HG02870 (cell line): ENCODE data around the gene FGGY.
A peak's percentile ranks its signal among the peaks of the same experiment; 100 is the strongest.

Experiments used
- ATAC-seq: cut with Tn5 transposase; IDR thresholded peaks from one replicate; pipeline ENCODE4 v1.9.1; 2021; ENCODE audit warnings: mild to moderate bottlenecking, moderate library complexity; ENCODE audit not compliant: unreplicated experiment

FGGY gene

GRCh38 chr1:59502009-59502691 is 205.3 kb downstream of the FGGY start:
- ATAC-seq, result no peak

DNA sequence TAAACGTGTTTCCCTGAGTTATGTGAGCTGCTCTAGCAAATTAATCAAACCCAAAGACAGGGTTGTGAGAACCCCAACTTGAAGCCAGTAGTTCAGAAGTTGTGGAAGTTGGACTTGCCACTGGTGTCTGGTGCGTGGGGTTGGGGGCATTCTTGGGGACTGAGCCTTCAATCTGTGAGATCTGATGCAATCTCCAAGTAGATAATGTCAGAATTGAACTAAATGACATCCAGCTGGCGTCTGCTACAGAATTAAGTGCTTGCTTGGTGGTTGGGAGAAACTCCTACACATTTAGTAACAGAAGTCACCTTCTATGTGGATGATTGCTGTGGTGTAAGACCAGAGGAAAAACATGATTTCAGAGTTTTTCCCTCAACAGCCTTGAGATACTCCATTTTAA is 207.4 kb downstream of the FGGY start:
- no peak for ATAC-seq

- ATAC-seq, result no peak
Measured at GRCh38 chr1:59505596-59506028, 208.7 kb downstream of the FGGY start.

DNA sequence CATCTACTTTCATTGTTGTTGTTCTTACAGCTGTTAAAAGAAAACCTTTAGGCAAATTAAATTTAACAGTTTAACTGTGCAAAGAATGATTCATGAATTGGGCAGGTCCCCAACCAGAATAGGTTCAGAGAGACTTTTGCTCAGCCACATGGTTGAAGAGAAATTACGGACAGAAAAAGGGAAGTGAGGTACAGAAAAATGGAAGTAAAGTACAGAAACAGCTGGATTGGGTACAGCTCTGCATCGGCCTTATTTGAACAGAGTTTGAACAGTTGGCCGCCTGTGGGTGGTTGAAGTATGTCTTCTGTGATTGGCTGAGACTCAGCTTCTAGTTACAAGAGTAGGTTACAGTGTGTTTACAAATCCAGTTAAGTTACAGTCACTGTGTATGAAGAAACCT is 210.1 kb downstream of the FGGY start:
- ATAC-seq, result peak; percentile 81

DNA sequence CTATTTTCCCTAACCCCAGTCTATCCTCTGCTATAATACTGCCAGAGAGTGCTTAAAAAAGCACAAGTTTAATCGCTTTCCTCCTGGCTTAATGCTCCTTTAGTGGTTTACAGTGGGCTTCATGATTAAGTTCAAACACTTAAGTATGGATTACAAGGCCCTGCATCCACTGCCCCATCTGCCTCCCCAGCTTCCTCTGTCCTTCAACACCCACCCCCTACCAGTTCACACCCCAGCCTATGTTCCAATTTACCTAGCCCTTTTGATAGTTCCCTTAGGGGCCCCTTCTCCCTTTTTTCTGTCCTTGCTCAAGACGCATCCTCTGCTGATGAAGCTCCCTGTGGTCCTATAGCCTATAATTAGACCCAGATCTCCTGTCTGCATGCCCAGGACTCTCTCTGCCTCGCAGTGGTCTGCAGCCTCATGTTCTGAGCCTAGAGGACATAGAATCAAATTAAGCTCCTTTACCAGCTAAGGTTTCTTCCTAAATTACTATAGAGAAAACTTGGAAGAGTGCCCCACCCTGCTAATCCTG is 212.5 kb downstream of the FGGY start:
- no peak for ATAC-seq

DNA sequence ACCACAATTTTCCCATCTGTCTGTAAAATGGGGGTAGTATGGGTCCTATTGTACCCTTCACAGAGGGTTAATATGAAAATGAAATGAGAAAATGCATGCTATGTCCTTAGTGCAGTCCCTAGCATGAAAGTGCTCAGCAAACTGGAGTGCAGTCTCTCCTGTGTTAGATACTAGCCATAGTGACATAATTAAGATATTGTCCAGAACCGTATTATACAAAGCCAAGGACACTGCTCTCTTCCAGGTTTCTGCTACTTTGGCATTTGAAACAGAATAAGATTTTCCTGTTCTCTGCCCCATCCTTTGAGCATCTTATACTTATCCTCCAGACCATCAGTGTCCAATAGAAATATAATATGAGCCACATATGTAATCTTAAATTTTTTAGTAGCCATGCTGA is 213.4 kb downstream of the FGGY start:
- no peak for ATAC-seq

DNA sequence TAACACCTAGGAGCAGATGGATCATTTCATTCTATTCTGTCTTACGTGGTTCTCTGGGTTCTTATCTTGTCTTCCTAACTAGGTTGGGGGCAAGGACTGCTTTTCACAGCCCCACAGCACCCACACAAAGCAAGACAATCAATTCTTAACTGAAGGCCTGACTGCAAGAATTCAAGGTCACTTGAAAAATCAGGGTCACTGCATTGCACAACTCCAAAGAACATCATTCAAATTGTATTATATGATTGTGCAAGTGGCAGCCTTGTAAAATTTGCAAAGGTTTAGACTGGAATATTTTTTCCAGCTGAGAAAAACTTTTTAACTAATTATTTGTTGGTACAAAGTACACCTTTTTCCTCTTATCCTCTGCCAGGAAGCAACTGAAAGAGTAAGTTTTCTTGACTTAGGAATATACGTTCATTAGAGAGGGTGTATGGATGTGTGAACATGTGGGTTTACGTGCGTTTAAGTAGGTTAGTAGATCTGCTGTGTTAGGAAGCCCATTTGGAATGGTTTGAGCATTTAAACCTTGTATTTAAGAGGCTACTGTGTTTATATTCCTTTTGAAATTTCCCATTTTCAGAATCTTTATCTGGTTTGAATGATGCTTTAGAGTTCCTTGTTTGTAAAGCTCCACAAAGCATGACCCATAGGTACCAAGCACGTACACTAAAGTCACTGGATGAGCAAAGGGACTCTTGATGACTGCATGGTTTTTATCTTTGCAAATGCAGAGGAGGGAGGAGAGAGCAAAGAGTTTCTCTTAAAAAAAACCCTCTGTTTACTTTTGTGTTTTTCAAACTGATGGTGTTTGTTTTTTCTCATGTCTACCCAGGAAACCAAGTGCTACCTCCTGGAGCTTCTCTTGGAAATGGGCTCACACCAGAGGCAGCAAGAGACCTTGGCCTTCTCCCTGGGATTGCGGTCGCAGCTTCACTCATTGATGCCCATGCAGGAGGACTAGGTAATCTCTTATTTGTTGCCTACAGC is 214.9 kb downstream of the FGGY start:
- ATAC-seq, result no peak

GRCh38 chr1:59512702-59513101 is 215.8 kb downstream of the FGGY start:
- ATAC-seq, result no peak

DNA sequence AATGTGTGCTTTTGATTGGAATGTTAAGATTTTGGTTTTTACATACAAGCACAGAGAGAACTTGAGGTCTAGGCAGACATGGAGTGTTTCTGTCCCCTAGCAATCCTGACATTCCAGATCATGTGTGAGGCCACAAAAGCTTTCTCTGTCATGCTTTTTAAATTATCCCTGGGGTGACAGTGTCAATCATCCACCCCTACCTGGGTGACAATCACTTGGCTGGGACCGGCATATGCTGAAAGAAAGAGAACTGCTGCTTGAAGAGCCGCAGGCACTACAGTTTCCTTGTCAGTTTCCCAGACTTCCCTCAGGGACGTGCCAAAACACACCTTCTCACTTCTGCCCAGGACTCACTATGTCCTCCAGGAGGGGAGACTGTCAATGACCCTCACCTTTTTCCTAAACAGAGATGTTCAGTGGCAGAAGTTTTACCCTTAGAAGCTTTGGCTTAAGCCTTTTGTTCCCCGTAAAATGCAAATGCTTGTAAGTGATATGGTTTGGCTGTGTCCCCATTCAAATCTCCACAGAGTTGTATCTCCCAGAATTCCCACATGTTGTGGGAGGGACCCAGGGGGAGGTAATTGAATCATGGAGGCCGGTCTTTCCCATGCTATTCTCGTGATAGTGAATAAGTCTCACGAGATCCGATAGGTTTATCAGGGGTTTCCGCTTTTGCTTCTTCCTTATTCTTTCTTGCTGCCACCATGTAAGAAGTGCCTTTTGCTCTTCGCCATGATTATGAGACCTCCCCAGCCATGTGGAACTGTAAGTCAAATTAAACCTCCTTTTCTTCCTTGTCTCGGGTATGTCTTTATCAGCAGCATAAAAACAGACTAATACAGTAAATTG is 217.4 kb downstream of the FGGY start:
- no peak for ATAC-seq

- ATAC-seq, result no peak
Measured at GRCh38 chr1:59516881-59517280, 220.0 kb downstream of the FGGY start.

GRCh38 chr1:59520194-59520593 is 223.3 kb downstream of the FGGY start:
- no peak for ATAC-seq

DNA sequence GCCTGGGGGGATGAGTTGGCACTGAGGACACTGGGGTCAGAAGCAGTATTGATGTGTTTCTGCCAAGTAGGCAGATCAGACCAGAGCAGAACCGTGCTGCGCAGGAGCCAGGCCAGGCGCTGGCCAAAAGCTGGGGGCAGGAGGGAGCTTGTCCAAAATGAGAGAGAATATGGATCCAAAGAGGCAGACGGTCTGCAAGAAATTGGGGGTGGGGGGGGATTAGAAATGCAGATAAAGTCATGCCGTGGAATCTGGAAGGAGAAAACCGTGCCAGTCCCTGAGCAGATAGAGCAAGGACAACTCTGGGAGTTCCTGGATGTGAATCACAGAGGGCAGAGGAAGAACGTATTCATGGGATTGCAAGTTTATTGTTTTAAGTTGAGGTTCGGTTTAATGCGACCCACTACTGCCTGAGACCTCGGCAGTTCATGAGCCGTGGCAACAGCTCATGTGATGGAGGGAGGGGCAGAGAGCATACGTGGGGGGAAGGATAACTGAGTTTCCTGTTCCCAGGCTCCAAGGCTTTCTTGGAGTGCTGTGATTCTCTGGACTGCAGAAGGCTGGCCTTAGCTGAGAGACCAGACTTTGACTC is 224.0 kb downstream of the FGGY start:
- ATAC-seq, result no peak

DNA sequence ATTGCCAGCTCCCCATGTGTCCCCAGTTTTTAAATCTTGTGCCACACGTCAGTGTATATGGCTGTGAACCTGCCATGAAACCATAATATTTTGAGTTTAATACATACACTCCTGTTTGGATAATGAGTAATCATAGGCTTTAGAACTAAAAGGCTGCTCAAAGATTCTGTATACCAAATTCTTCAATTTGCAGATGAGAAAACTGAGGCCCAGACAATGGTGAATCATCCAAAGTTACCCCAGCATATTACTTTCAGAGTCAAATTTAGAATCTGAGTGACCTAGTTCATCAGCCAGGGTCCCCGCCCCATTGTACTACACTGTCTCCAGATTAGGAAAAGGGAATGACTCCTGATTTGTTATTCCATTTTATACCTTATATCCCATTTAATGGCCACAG is 224.6 kb downstream of the FGGY start:
- no peak for ATAC-seq

DNA sequence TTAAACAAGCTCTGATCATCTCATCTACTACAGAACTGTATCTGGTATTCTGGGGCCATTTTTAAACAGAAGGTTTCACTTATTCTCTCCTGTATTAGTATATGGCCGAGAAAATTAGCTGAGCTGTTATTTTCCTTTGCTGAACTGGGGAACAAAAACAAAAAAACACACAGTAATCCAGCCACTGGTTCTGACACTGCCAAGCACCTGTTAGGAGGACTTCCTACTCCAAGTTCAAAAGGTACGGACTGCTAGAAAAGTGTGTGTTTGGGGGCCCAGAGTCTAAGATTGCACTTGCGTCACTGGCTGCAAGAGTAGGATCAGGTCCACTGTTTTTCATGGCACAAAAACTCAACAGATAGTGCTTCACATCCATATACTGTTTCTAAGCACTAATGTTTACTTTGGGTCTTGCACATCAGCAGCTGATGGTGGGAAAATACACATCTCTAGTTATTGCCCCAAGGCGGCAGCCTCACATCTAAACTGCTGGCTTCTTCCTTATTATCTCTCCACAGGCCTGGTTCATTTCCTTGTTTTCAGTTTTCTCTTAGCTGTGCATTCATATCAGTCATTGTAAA is 226.1 kb downstream of the FGGY start:
- no peak for ATAC-seq

DNA sequence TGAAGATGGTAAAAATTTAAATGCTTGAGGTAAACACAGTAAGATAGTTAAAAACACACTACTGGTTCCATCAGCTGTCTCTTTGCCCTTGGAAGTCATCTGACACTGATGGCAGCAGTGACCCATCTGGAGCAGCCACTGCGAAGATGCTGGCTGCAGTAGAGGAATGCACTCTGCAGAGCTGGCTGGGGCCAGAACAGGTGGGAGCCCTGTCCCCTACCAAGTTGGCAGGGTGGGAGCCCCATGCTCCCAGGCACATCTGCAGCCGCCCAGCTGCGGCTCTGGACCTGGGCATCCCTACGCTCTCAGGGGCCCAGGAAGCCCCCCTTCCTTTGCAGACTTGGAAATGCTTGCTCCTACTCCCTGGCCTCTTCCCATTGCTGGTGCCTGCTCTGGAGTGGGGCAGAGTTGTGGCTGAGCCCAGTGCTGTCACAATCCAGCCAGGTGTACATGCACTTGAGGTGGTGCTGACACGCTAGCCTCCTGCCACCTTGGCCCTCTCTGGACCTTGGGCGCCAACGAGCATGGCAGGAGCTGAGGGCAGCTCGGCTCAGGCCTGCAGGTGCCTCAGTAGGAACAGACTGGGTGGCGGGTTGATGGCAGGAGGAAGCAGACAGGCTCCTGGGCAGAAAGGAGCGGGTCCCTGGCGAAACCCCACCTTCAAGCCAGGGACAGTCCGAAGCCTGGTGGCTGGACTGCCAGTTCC is 227.0 kb downstream of the FGGY start:
- ATAC-seq, result no peak

GRCh38 chr1:59526240-59526639 is 229.3 kb downstream of the FGGY start:
- no peak for ATAC-seq

GRCh38 chr1:59528471-59528870 is 231.6 kb downstream of the FGGY start:
- ATAC-seq, result no peak

- ATAC-seq, result no peak
Measured at GRCh38 chr1:59528900-59529299, 232.0 kb downstream of the FGGY start.

DNA sequence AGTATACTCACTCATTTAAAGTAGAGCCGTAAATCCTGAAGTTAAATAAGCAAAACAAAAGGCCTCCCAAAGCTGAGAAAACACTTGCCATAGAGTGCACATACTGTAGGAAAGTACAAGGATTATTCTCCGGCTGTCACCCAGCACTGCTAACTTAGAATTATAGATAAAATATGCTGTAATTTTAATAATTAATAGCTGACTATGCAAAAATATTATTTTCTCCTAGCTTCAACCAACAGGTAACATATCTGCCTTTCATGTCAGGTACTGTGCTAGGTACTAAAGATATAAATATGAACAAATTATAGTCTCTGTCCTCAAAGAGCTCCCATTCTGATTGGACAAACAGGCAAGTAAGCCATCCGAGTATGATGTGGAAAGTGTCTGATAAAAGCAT is 233.2 kb downstream of the FGGY start:
- ATAC-seq, result no peak

GRCh38 chr1:59532102-59532501 is 235.2 kb downstream of the FGGY start:
- ATAC-seq, result no peak
